OCI-M2 (cell line): Measurements from ENCODE around the gene SRC.
"Not testable (repeated sequence)": the region's sequence is repeated elsewhere in the genome, so short reads cannot be mapped to it uniquely, and the experiment has no call there.

Experiments
- DNase-seq: peaks from one replicate; lab custom pipeline; 2025; ENCODE audit not compliant: unreplicated experiment; lab: John Stamatoyannopoulos, UW

SRC gene

DNA sequence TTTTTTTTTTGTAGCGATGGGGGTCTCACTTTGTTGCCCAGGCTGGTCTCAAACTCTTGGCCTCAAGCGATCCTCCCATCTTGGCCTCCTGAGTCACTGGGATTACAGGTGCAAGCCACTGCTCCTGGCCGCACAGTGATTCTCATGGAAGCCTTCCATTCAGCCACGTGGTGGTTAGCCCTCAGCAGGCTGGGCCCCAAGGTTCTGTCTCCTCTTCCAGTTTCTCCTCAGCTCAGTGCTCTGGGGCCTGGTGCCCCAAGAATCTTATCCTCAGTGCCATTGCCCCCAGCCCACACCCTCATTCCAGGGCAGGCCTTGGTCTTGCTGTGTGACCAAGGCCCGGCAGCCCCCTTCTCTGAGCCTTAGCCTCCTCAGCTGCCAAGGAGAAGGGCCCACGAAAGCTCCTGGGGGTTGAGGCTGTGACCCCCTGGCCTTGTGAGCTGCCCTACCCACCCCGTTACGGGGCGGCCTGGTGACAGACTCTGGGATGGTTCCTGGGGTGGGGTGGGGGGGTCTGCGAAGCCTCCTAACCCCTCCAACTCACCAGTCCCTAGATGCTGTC is 16.4 kb downstream of the SRC start:
- DNase-seq = no peak

DNA sequence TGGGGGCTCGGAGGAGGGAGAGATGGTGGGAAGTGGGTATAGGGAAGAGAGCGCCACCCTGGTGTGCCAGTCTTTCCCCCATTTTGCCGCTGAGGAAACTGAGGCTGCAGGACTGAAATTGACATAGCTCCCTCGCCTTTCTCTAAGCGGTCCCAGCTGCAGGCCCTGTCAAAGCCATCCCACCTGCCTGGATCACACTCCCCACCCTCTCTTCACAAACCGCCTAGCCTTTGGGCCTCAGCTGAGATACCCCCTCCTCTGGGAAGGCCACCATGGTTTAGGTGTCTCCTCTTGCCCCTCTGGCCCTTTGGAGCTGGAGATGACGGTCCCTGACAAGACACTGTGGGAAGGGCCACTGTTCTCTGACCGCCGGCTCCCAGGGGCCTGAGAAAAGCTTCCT is 16.9 kb downstream of the SRC start:
- DNase-seq = no peak

DNA sequence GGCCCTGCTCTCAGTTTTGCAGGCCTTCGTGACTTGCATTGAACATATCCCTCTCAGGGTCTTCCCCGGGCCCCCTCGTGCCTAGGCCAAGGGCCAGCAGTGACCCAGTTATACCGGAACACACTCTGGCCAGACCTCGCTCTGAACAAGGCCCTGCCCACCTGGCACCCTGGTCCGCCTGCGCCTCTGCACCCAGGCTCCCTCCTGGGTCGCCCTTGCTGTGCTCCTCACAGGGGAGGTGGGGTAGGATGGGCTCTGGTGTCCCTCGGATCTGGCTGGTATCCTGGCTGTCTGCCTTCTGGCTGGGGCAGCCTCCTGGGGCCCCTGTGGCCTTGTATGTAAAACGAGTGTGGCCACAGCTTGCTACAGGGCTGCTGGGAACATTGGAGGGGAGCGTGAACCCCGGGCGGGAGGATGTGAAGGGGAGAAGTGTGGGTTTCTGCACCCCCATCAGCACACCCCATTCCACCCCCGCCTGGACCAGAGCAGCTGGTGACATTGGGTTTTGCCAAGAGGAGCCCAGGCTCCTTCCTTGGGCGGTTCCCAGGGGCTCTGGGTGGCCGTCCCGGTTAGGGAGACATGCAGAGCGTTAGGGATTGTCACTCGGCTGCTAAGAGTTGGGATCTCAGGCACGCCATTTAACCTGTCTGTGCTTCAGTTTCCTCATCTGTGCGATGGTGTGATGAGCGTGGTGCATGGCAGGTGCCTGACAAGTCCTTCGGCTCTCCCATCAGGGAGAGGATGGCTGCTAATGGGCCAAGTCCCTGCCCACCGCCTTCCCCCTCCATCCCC is 17.5 kb downstream of the SRC start:
- no peak for DNase-seq

DNA sequence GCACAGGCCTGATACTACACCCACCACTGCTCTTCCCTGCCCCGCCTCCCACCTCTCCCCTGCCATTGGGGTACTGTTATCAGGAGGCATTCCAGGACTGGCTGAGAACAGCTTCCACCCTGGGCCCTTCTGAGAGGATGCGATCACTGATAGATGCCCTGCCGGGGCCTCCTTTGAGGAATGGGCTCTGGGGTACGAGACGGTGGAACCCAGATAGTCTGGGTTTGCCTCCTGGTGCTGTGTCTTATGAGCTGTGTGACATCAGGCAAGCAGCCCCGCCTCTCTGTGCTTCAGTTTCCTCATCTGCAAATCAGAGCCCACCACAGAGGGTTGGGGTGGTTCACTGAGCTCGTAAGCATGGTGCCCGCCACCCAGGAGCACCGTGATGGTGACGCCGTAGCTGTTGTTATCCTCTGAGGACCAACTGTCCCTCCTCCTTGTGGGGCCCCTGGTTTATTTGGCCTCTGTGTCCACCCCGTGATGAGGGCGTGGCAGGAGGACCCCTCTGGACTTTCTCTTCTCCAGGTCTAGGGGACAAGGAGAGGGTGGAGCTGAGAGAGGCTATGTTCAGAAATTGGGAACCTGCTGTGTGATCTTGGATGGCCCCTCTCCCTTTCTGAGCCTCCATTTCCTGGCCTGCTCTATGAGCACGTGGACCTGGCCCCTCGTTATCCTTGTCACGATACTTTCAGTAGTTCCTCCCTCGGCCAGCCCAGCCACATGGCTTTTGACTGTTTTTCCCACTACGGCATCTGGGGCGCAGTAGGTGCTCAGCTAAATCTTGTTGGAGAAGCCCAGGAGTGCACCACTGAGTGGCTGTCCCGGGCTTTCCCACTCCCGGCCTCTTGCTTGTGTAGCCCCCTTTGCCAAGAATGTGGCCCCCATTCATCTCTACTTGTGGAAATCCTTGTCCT is 18.3 kb downstream of the SRC start:
- DNase-seq = no peak

DNA sequence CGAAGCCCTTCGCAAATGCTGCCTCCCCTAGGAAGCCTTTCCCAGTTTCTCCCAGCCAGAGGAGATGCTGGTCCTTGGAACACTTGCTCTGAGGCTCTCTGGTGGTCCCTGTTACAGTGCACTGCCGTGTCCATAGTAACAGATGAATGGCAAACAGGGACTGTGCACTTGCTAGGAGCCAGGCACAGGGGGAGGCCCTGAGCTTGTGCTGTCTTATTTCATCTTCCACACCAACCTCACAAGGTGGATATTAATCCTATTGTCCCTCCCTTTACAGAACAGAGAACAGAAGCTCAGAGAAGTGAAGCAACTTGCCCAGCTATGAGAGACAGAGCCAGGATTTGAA is 19.0 kb downstream of the SRC start:
- no peak for DNase-seq

DNA sequence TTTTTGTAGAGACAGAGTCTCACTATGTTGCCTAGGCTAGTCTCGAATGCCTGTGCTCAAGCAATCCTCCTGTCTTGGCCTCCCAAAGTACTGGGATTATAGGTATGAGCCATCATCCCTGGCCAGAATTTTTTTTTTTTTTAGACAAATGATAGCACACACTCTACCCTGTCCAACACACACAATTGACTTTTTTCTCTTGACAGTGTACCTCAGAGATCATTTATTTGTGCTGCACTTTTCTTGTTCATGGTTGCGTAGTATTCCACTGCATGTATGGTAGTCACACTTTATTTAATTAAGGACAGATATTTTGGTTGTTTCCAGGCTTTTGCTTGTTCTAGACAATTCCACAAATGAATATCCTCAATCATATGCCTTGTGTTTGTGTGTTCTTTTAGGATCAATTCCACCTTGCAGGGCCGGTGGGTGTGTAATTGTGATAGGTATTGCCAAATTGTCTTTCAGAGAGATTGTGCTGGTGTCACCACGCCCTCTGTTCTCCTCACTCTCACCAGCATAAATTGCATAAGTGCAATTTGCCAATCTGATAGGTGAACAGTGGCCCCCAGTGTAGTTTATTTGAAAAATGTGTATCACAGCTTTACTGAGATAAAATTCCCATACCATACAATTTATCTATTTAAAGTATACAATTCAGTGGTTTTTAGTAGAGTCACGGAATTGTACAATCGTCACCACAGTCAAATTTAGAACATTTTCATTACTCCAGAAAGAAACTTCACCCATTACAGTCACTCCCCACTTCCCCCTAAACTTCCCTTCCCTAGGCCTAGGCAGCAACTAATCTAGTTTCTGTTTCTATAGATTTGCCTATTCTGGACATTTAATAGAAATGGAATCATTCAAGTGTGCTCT is 20.1 kb downstream of the SRC start:
- DNase-seq = no peak

DNA sequence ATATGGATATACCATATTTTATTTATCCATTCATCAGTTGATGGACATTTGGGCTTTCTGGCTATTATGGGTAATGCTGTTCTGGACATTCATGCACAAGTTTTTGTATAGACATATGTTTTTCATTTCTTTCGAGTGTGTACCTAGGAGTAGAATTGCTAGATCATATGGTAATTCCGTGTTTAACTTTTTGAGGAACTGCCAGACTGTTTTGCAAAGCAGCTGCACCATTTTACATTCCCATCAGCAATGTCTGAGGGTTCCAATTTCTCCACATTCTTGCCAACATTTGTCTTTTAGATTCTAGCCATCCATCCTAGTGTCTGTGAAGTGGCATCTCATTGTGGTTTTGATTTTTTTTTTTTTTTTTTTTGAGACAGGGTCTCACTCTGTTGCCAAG is 20.8 kb downstream of the SRC start:
- DNase-seq = no peak

DNA sequence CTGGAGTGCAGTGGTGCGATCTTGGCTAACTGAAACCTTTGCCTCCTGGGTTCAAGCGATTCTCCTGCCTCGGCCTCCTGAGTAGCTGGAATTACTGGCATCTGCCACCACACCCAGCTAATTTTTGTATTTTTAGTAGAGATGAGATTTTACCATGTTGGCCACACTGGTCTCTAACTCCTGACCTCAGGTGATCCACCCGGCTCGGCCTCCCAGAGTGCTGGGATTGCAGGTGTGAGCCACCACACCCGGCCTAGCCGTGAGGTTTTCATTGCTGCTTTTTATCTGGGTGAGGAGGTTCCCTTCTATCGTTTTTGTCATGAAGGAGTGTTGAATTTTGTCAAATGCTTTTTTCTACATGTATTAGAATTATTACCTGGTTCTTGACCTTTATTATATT is 23.9 kb downstream of the SRC start:
- no peak for DNase-seq

DNA sequence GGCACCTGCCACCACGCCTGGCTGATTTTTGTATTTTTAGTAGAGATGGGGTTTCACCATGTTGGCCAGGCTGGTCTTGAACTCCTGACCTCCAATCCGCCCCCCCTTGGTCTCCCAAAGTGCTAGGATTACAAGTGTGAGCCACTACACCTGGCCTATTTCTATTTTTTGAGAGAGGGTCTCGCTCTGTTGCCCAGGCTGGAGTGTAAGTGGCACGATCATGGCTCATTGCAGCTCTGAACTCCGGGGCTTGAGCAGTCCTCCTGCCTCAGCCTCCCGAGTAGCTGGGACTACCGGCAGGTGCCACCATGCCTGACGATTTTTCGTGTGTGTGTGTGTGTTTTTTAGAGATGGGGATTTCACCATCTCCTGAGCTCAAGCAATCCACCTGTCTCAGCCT is 25.9 kb downstream of the SRC start:
- not testable (repeated sequence) for DNase-seq

DNA sequence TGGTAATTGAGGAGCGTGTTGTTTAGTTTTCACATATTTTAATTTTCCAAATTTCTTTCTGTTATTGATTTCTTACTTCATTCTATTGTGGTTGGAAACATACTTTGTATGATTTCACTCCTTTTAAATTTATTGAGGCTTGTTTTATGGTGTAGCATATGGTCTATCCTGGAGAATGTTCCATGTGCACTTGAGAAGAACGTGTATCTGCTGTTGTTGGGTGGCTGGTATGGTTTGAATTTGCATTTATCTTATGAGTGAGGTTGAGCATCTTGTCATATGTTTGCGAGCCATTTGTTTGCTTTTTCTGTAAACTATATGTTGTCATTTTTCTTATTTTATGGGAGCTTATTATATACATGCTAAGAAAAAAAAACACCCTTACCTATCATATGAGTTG is 26.5 kb downstream of the SRC start:
- no peak for DNase-seq

DNA sequence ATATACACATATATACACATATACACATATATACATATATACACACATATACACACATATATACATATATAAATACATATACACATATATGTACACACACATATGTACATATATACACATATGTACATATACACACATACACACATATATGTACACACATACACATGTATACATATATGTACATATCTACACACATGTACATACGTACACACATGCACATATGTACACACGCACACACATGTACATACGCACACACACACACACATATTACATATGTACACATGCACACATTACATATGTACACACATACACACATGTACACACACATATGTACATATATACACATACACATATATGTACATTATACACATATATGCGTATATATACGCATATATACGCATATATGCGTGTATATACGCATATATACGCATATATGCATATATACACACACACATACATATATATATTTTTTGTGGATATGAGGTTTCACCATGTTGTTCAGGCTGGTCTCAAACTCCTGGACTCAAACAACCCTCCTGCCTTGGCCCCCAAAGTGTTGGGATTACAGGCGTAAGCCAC is 27.2 kb downstream of the SRC start:
- DNase-seq = no peak

DNA sequence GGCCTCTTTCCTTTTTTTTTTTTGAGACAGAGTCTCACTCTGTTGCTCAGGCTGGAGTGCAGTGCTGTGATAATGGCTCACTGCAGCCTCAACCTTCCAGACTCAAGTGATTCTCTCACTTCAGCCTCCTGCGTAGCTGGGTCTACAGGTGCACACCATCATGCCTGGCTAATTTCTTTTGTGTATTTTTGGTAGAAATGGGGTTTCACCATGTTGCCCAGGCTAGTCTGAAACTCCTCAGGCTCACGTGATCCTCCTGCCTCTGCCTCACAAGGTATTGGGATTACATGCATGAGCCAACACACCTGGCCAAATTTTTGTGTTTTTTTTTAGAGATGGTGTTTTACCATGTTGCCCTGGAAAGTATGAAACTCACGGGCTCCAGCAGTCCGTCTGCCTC is 29.3 kb downstream of the SRC start:
- DNase-seq = no peak

DNA sequence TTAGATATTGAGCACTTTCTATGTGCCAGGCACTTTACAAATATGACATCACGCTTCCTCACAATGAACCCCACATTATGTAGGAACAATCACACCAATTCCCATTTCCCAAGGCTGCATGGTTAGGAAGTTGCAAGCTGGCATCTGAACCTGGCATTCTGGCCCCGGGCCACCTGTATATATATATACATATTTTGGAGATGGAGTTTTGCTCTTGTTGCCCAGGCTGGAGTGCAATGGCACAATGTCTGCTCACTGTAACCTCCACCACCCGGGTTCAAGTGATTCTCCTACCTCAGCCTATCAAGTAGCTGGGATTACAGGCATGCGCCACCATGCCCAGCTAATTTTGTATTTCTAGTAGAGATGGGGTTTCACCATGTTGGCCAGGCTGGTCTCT is 30.4 kb downstream of the SRC start:
- no peak for DNase-seq

DNA sequence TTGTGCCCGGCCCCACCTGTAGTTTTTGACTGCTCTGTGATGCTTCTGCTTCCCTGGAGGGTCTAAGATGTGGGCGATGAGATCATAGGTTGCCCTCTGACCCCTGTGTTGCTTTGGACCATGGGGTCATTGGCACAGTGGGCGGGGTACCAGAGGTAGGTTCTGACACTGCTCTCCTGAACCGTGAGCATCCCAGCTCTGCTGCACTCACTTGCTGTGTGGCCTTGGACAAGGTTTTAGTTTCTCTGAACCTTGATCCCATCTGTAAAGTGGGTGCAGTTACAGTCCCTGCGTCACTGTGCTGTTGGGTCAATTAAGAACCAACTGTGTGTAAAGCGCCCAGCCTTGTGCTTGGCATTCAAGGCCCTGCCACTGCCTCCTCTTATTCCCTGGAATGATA is 30.9 kb downstream of the SRC start:
- DNase-seq = no peak

DNA sequence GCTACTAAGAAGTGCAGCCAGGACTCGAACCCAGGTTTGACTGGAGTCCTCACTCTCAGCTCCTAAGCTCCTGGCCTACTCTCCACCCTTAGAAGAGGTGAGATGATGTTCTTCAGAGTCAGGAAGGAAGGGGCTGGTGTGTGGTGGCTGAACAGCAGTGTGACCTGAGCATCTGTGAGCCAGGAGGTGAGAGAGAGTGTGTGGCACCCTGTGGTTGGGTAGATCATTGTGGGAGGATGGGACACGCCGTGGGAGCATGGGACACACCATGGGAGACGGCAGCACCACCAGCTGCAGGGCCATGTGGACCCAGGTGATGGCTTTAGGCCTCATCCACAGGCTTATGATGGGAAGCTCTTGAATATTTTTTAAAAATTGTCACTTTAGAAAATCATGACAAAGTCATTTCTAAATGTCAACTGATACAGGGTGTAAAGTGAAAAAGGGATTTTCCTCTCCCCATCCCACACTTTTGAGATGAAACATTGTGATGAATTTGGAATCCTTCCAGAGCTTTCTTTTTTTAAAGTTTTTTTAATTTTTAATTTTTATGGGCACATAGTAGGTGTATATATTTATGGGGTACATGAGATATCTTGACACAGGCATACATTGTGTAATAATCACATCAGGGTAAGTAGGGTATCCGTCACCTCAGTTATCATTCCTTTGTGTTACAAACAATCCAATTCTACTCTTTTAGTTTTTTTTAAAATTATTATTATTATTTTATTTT is 31.6 kb downstream of the SRC start:
- DNase-seq = no peak

DNA sequence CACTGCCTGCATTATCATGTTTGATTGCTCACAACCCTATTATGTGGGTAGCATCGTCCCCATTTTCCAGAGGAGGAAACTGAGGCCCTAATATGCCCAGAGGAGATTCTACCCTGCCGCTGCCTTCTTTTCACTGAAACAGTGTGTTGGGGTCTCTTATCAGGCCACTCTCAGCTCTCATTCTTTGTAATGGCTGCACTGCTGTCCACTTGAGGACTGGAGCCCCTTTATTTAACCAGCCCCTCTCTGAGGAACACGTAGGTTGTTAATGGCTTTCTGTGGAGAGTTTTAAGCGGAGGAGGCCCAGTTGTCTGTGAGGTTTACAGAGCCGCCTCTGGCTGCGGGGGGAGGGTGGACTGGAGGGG is 32.5 kb downstream of the SRC start:
- no peak for DNase-seq

DNA sequence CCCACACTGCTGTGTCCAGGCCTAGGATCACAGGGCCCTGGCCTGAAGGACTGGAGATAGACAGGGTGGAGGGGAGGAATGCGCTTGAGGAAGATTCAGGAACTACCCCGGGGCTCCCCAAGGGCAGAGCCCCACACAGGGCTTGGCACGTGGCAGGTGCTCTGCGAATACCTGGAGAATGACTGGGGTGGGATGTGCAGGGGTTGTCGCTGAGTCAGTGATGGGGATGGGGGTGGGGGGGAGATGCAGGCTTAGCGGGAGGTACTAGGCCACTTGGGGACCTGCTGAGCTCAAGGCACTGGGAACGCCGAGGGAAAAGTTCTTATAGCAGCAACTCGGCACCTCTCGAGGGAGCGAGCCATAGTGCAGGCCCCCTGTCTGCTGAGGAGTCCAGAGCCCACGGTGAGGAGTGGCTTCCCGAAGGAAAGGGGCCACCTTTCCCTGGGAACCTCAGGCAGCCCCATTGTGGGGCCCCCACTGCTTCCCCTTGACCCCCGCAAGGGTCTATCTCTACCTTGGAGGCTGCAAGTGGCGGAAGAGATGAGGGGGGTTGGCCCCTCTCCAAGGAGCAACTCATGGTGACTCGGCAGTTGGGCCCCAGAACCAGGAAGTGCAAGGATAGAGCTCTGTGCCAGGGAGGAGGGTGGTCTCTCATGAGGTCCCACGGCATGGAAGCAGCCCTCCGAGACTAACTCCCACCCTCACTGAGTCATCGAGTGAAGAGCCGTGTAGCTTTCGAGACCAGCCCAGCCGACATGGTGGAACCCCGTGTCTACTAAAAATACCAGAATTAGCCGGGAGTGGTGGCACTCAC is 33.1 kb downstream of the SRC start:
- DNase-seq = no peak

DNA sequence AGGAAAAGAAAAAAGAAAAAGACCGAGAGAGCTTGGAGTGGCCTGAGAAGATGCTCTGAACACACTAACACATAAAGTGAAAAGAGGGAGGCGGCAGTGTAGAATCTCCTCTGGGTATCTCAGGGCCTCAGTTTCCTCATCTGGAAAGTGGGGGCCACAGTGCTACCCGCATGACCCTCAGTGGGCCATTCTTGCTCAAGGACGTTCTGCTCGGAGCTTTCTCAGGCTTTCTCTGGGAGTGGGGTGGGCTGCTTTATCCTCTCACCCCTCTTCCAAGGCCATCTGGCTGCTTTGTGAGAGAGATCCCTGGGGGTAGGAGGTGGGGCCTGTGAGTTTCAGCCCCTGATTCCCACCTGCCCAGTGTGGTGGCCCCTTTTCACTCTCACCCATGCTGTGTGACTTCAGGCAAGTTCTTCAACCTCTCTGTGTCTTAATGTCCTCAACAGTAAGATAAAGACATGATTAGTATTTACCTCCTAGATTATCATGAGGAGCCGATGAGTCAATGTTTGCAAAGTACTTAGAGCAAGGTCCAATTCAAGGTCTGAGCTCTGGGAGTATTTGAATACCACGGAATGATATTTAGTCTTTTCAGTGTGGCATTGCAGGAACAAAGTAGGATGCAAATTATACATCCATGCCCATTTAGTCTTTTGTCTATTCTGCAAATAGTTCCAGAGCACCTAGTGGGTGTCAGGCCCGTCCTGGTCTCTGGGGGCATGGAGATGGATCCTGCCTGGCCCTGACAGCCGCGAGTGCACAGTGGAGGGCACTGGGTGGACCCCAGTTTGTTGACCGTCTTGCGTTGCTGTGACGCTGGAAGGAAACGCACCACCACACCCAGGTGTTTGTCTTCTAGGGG is 34.3 kb downstream of the SRC start:
- no peak for DNase-seq
